Right lobe of liver (tissue), 6 donors: ENCODE measurements around the gene BROX. TPM values are rescaled to one million over a fixed set of nuclear protein-coding genes. Genes with fewer than 3 reads are reported as not detected.
A peak's percentile ranks its signal among the peaks of the same experiment; 100 is the strongest.
"Not testable (repeated sequence)": the region's sequence is repeated elsewhere in the genome, so short reads cannot be mapped to it uniquely, and the experiment has no call there.

Source experiments
- ATAC-seq, 4 donors: fragments of 200-7000 bp; cut with Tn5 transposase; one replicate each; pipeline ENCODE4 v1.9.1; 2020; ENCODE audit warnings: mild to moderate bottlenecking in 4 of 4, moderate library complexity in 4 of 4
- DNase-seq, 3 donors: peaks; one replicate each; pipeline ENCODE4 v3.0.0-alpha.2; 2020
- H3K27ac ChIP-seq, 3 donors: fragments of 200-600 bp; one replicate each; pipeline ENCODE4 v1.8.0; 2022
- H3K27me3 ChIP-seq, 2 donors: fragments of 200-600 bp; one replicate each; pipeline ENCODE4 v1.8.0; 2022
- H3K36me3 ChIP-seq, 4 donors: fragments of 200-600 bp; sonication (generic) in 1 of 4; one replicate each; pipeline versions ENCODE4 v1.5.1 to v1.8.0; 2017 to 2022; ENCODE audit warnings: control low read depth in 1 of 4
- H3K4me1 ChIP-seq, 4 donors: fragments of 200-600 bp; sonication (generic) in 1 of 4; one replicate each; pipeline versions ENCODE4 v1.5.1 to v1.8.0; 2017 to 2022; ENCODE audit warnings: control low read depth in 1 of 4
- H3K4me3 ChIP-seq, 3 donors: fragments of 200-600 bp; one replicate each; pipeline ENCODE4 v1.8.0; 2022
- H3K9me3 ChIP-seq, 4 donors: fragments of 200-600 bp; sonication (generic) in 1 of 4; one replicate each; pipeline versions ENCODE4 v1.5.1 to v1.8.0; 2017 to 2022; ENCODE audit warnings: control low read depth in 1 of 4
- CTCF ChIP-seq, 4 donors: fragments of 200-600 bp in 3 of 4; fragments of 450-650 bp in 1 of 4; IDR thresholded peaks; one replicate each; pipeline versions ENCODE4 v1.5.1 to v1.8.0; 2016 to 2022; ENCODE audit warnings: antibody characterized with exemption in 4 of 4, mild to moderate bottlenecking in 2 of 4
- POLR2A ChIP-seq: fragments of 450-650 bp; IDR thresholded peaks from one replicate; pipeline ENCODE4 v1.6.1; 2017; ENCODE audit warnings: antibody characterized with exemption, mild to moderate bottlenecking
- WGBS: methylation state at CpG from one replicate; pipeline ENCODE4 v1.1.6; 2018; ENCODE audit warnings: low coverage, low lambda C conversion rate; ENCODE audit not compliant: insufficient coverage; ENCODE audit errors: missing lambda C conversion rate; 5-methylcytosine and 5-hydroxymethylcytosine counted together
- intact Hi-C, 2 donors: fragments of 100-400 bp; cut with DNase I; formaldehyde crosslinking; loops; one replicate each; pipeline versions ENCODE4 v1.11.2 to v1.14.1; 2022
- long read RNA-seq: library from polyadenylated mRNA; unstranded; transcript quantifications from one replicate; pipeline ENCODE4 v2.0.0, GENCODE V29; 2019
- total RNA-seq, 6 experiments: library from RNA; depleted of rRNA in 2 of 6; stranded (reverse); fragments of >200 nt in 2 of 6; fragmentation: NEBNext Ultra II Directional in 3 of 6; extraction: Animal tissue kit (Norgen Biotek cat#: 25700) in 3 of 6; gene quantifications; one replicate each; pipeline versions ENCODE4 v1.1.0 to v1.2.4, GENCODE V29; 2016 to 2023
- donor health status: DM: no; HTN: yes; CAD: no.
- donor health status: DM: no; HTN: no; CAD: no.
- donor health status: DM: no; HTN: no; CAD: no.
- donor health status: DM: no; HTN: yes; CAD: no.
- donor health status: DM: no; HTN: yes; CAD: no.

Gene BROX, protein sequence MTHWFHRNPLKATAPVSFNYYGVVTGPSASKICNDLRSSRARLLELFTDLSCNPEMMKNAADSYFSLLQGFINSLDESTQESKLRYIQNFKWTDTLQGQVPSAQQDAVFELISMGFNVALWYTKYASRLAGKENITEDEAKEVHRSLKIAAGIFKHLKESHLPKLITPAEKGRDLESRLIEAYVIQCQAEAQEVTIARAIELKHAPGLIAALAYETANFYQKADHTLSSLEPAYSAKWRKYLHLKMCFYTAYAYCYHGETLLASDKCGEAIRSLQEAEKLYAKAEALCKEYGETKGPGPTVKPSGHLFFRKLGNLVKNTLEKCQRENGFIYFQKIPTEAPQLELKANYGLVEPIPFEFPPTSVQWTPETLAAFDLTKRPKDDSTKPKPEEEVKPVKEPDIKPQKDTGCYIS
- total RNA-seq = 10 to 100 TPM; 13.3 to 24.3 (median 20.2) TPM
- long read RNA-seq, partial matches to known transcripts = 0 of 1 reads
- long read RNA-seq, other reads (novel, unspliced or antisense) = 0 of 1 reads

- peak; percentile 96 to 97 (median 97) for DNase-seq
- Histone ChIP-seq H3K36me3 (peaks cover 0 to 4% (median 0%) of the 10 kb centered on the region in 4 donors), H3K4me3 (peak within 1 kb of the TSS; percentile 61 to 84 (median 79)), H3K9me3 (no peaks in the 10 kb centered on the region), H3K27ac (peak within 1 kb of the TSS; percentile 96 to 98 (median 97)), H3K27me3 (no peaks in the 10 kb centered on the region), H3K4me1 (peaks cover 0 to 9% (median 0%) of the 10 kb centered on the region in 4 donors)
- ATAC-seq = peak; percentile 90 to 95 (median 92)
- 1% methylated on average over 19 of the region's 62 CpGs for WGBS
- TF ChIP-seq POLR2A = peak; percentile 57
- TF ChIP-seq CTCF (IDR thresholded peaks at IDR 0.05) = no peak
- intact Hi-C loops = no loop called here
These were observed at the start of gene BROX, which contains the start of gene AIDA for GRCh38 chr1:222712253-222713090. BROX (plus strand) TSS chr1:222712564; CDS start chr1:222715700, 3,136 bp downstream. AIDA (minus strand) TSS chr1:222712491; CDS start chr1:222712317, 174 bp downstream.

- WGBS = 88% methylated on average over 4 of the region's 4 CpGs
- DNase-seq = no peak
- no peaks in the 10 kb centered on the region for H3K4me1 ChIP-seq
- intact Hi-C loops = no loop called here
- ATAC-seq = no peak
- no peak overlapping the region for H3K27ac ChIP-seq
- H3K9me3 ChIP-seq = no peaks in the 10 kb centered on the region
- no peaks in the 10 kb centered on the region for H3K27me3 ChIP-seq
- TF ChIP-seq POLR2A (no peak), CTCF (IDR thresholded peaks at IDR 0.05) (no peak)
- no peak overlapping the region for H3K4me3 ChIP-seq
- peaks cover 6 to 92% (median 54%) of the 10 kb centered on the region in 4 donors for H3K36me3 ChIP-seq
These were observed 48.9 kb upstream of the BROX start for GRCh38 chr1:222663431-222663934.

DNA sequence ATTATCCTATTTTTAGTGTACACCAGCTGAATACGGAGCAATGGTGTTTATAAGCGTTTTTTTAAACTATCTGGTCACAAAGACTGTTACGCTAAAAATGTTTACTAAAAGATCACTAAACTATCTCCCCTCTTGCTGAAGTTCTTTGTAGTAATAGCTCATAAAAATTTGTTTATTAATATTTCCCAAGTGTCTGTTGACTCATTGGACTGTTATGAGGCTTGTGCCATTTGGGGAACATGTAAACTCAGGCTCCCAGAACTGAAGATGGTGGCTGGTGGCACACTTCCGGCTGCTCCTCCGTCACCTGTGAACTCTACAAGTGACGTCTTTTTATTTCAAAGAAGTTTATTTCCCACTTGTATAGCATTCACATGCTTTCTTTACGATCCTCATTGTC, 46.4 kb upstream of the BROX start:
- Histone ChIP-seq H3K27me3 (no peaks in the 10 kb centered on the region), H3K27ac (no peak overlapping the region), H3K9me3 (no peaks in the 10 kb centered on the region), H3K36me3 (peaks cover 6 to 67% (median 42%) of the 10 kb centered on the region in 4 donors), H3K4me1 (peaks cover 0 to 5% (median 2%) of the 10 kb centered on the region in 4 donors), H3K4me3 (no peak overlapping the region)
- ATAC-seq (no peak), DNase-seq (no peak)
- TF ChIP-seq POLR2A (no peak), CTCF (IDR thresholded peaks at IDR 0.05) (no peak)
- WGBS = 88% methylated on average over 7 of the region's 7 CpGs
- intact Hi-C loops = no loop called here

DNA sequence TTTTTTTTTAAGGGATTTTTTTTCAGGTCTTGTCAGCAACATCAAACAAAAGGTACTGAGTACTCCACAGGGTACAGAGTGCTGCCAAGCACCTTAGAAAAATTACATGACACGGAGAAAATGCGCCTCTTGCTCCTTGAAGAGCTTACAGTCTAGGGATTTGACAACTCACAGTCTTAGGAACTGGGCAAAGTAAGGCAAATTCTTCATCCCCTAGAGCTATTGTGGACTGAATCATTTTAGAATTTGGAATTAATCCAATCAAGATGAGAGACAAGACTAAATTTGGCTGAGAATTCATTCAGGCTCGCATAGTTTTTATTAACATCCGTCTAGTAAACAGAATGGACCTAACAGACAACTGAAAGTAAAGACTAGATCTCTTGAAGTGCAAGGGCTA, 44.2 kb upstream of the BROX start:
- H3K9me3 ChIP-seq, H3K4me3 ChIP-seq, H3K27me3 ChIP-seq, ATAC-seq, H3K4me1 ChIP-seq, intact Hi-C loops, H3K27ac ChIP-seq, DNase-seq: not testable (repeated sequence)
- peaks cover 11 to 51% (median 26%) of the 10 kb centered on the region in 4 donors for H3K36me3 ChIP-seq
- no CpG with 5 or more reads among the region's 4 CpGs for WGBS

- DNase-seq, H3K4me3 ChIP-seq, ATAC-seq, H3K27me3 ChIP-seq, H3K9me3 ChIP-seq, H3K4me1 ChIP-seq, H3K27ac ChIP-seq, intact Hi-C loops: not testable (repeated sequence)
- no CpG with 5 or more reads among the region's 2 CpGs for WGBS
- H3K36me3 ChIP-seq = peaks cover 6 to 42% (median 20%) of the 10 kb centered on the region in 4 donors
These were observed 43.3 kb upstream of the BROX start for GRCh38 chr1:222669107-222669506.
